Embryonic facial prominence (tissue), 1 donor: ENCODE data around the gene FBLN2.

Experiments used
- DNase-seq: peaks from one replicate; pipeline ENCODE4 v3.0.0-alpha.2; 2016; ENCODE audit errors: extremely low spot score

FBLN2 gene

GRCh38 chr3:13532085-13532484 lies 16.8 kb upstream of the FBLN2 start:
- no peak for DNase-seq

- no peak for DNase-seq
Observed at GRCh38 chr3:13532631-13533030, 16.3 kb upstream of the FBLN2 start.

- no peak for DNase-seq
Observed at GRCh38 chr3:13533885-13534301, 15.0 kb upstream of the FBLN2 start.

GRCh38 chr3:13535526-13535875 lies 13.4 kb upstream of the FBLN2 start:
- no peak for DNase-seq

GRCh38 chr3:13535905-13536304 lies 13.0 kb upstream of the FBLN2 start:
- DNase-seq: no peak

- no peak for DNase-seq
Observed at GRCh38 chr3:13536432-13536831, 12.5 kb upstream of the FBLN2 start.

GRCh38 chr3:13536832-13537231 lies 12.1 kb upstream of the FBLN2 start:
- DNase-seq: no peak

- no peak for DNase-seq
Observed at GRCh38 chr3:13537244-13537908, 11.5 kb upstream of the FBLN2 start.

GRCh38 chr3:13537909-13538296 lies 11.0 kb upstream of the FBLN2 start:
- no peak for DNase-seq

- no peak for DNase-seq
Observed at GRCh38 chr3:13538520-13539291, 10.2 kb upstream of the FBLN2 start.

- no peak for DNase-seq
Observed at GRCh38 chr3:13539292-13539638, 9.7 kb upstream of the FBLN2 start.

- no peak for DNase-seq
Observed at GRCh38 chr3:13539671-13540070, 9.3 kb upstream of the FBLN2 start.

- DNase-seq: no peak
Observed at GRCh38 chr3:13540297-13540995, 8.5 kb upstream of the FBLN2 start.

GRCh38 chr3:13541691-13542090 lies 7.2 kb upstream of the FBLN2 start:
- DNase-seq: no peak

GRCh38 chr3:13542142-13542541 lies 6.8 kb upstream of the FBLN2 start:
- DNase-seq: no peak

GRCh38 chr3:13543253-13543652 lies 5.7 kb upstream of the FBLN2 start:
- no peak for DNase-seq

- DNase-seq: no peak
Observed at GRCh38 chr3:13544293-13544831, 4.6 kb upstream of the FBLN2 start.

- no peak for DNase-seq
Observed at GRCh38 chr3:13544951-13545651, 3.8 kb upstream of the FBLN2 start.

- no peak for DNase-seq
Observed at GRCh38 chr3:13545952-13546454, 2.9 kb upstream of the FBLN2 start.

GRCh38 chr3:13546667-13547171 lies 2.2 kb upstream of the FBLN2 start:
- no peak for DNase-seq

- DNase-seq: no peak
Observed at GRCh38 chr3:13547591-13548371, 1.1 kb upstream of the FBLN2 start.
